ENCODE data around the gene RPP25. TPM values are rescaled to one million over a fixed set of nuclear protein-coding genes. Genes with fewer than 3 reads are reported as not detected.

The RPP25 gene
- total and polyA plus RNA-seq, 4 donors, result 5.6 to 15.1 (median 10.2) TPM

DNA sequence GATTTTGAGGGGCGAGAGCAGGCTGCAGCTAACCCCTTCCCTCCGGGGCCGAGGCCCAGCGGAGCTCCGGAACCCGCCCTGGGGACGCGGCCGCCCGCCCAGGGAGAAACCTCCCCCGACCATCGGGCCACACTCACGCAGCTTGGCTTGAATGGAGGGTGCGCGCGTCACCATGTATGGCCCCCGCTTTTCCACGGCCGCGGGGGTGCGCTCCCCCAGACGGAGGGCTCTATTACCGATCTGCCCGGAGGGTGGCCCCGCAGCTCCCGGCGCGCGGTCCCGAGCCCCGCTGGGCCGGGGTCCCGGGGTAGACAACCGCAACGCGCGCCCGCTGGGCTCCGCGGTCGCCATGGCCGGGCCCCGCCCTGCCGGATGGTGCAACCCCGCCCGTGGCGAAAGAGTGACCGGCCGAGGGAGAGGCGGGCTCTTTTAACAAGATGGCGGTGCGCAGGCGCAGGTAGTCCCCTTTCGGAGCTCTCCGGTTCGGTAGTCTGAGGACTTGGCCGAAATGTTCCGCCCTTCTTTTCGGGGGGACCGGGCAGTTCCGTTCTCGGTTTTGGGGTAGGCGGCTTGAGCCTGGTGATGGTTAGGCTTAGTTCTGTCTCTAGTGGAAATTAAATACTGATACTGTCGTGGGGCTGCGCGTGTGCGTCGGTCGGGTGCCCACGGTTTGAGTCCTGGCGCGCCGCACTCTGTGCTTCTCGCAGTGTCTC, 50.0 kb downstream of the RPP25 start, which contains the start of gene FAM219B:
Gene FAM219B, minus strand, starts transcription at position 402 of the 713 bp plus-strand sequence. Its CDS starts 51 bp downstream, at position 351.
- peak; percentile 70 to 97 (median 84) for DNase-seq (ENCODE audit: low read depth in 4 of 6, low spot score in 6 of 6)
- peaks cover 36% of the 10 kb centered on the region for H3K36me3 ChIP-seq (ENCODE audit: control insufficient read depth, insufficient read depth, low read length)
- peaks cover 25% of the 10 kb centered on the region for H3K4me1 ChIP-seq (ENCODE audit: control insufficient read depth, insufficient read depth, low read length)
- H3K27me3 ChIP-seq (ENCODE audit: control insufficient read depth, insufficient read depth, low read length), result no peaks in the 10 kb centered on the region
- peak within 1 kb of the TSS; percentile 89 for H3K4me3 ChIP-seq (ENCODE audit: low read depth, low read length)
- WGBS (ENCODE audit: insufficient coverage), result under 1% methylated on average over 74 of the region's 74 CpGs
- H3K9me3 ChIP-seq (ENCODE audit: control insufficient read depth, insufficient read depth, low read length), result no peaks in the 10 kb centered on the region
- peak within 1 kb of the TSS; percentile 94 for H3K27ac ChIP-seq (ENCODE audit: low read depth, low read length)

DNA sequence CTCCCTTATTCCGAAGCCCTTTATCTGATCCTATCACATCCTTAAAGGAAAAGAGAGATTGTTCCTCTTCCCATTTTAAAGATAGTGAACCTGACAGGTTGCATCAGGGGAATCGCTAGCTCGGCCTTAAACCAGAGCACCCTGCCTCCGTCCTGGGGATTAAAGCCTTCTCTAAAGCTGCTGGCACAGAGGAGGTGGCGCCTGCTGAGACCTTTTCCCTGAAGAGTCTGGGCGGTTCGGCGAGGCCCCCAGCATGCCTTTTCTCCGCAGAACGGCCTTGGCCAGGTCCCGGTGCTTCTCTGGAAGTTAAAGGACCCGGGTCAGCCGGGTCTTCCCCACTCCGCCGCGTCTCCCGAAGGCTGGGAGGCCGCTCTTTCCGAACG, 50.5 kb downstream of the RPP25 start:
- Histone ChIP-seq H3K4me3 (ENCODE audit: low read depth, low read length) (peak overlapping the region; percentile 89), H3K36me3 (ENCODE audit: control insufficient read depth, insufficient read depth, low read length) (peaks cover 35% of the 10 kb centered on the region), H3K4me1 (ENCODE audit: control insufficient read depth, insufficient read depth, low read length) (peaks cover 25% of the 10 kb centered on the region), H3K27me3 (ENCODE audit: control insufficient read depth, insufficient read depth, low read length) (no peaks in the 10 kb centered on the region), H3K9me3 (ENCODE audit: control insufficient read depth, insufficient read depth, low read length) (no peaks in the 10 kb centered on the region), H3K27ac (ENCODE audit: low read depth, low read length) (peak overlapping the region; percentile 94)
- DNase-seq (ENCODE audit: low read depth in 4 of 6, low spot score in 6 of 6), result peak in 3 of 6 donors; percentile 14 to 76 (median 65)
- 0% methylated on average over 19 of the region's 20 CpGs for WGBS (ENCODE audit: insufficient coverage)

Small RNA genes within 50 kb of the gene (small RNA-seq; reads per million reads assigned to genes)
- not detected for gene RF00019 (ENCODE audit: low replicate concordance)

Other genes starting within 250 kb of the RPP25 start
- under 1 TPM; 0.33 to 0.89 TPM for gene CYP1A1, start 231.2 kb downstream of the RPP25 start, total RNA-seq
- gene CYP1A1, start 231.2 kb downstream of the RPP25 start, polyA plus RNA-seq (ENCODE audit: insufficient read length in 2 of 2), result 1 to 10 TPM; 1.2 to 1.6 TPM
- not detected for gene CYP1A2, start 207.9 kb downstream of the RPP25 start, total RNA-seq
- under 1 TPM in 1 of 2 donors, not detected in 1; 0.29 TPM for gene CYP1A2, start 207.9 kb downstream of the RPP25 start, polyA plus RNA-seq (ENCODE audit: insufficient read length in 2 of 2)
- gene CSK, start 174.7 kb downstream of the RPP25 start, total RNA-seq, result 10 to 100 TPM; 20.1 to 26.6 TPM
- 10 to 100 TPM; 79.2 to 79.4 TPM for gene CSK, start 174.7 kb downstream of the RPP25 start, polyA plus RNA-seq (ENCODE audit: insufficient read length in 2 of 2)
- gene LMAN1L, start 143.9 kb downstream of the RPP25 start, total RNA-seq, result under 1 TPM in 1 of 2 donors, not detected in 1; 0.11 TPM
- gene LMAN1L, start 143.9 kb downstream of the RPP25 start, polyA plus RNA-seq (ENCODE audit: insufficient read length in 2 of 2), result under 1 TPM in 1 of 2 donors, not detected in 1; 0.29 TPM
- under 1 TPM; 0.11 to 0.20 TPM for gene CPLX3, start 130.1 kb downstream of the RPP25 start, total RNA-seq
- under 1 TPM; 0.57 to 0.68 TPM for gene CPLX3, start 130.1 kb downstream of the RPP25 start, polyA plus RNA-seq (ENCODE audit: insufficient read length in 2 of 2)
- gene ULK3, start 113.6 kb downstream of the RPP25 start, total RNA-seq, result 10 to 100 TPM; 35.8 to 41.8 TPM
- gene ULK3, start 113.6 kb downstream of the RPP25 start, polyA plus RNA-seq (ENCODE audit: insufficient read length in 2 of 2), result 10 to 100 TPM; 75.0 to 88.9 TPM
- 10 to 100 TPM; 16.0 to 26.0 TPM for gene SCAMP2, start 83.4 kb downstream of the RPP25 start, total RNA-seq
- gene SCAMP2, start 83.4 kb downstream of the RPP25 start, polyA plus RNA-seq (ENCODE audit: insufficient read length in 2 of 2), result 10 to 100 TPM; 64.9 to 69.4 TPM
- gene MPI, start 66.7 kb downstream of the RPP25 start, total RNA-seq, result 10 to 100 TPM; 38.5 to 64.5 TPM
- gene MPI, start 66.7 kb downstream of the RPP25 start, polyA plus RNA-seq (ENCODE audit: insufficient read length in 2 of 2), result 10 to 100 TPM; 74.7 to 80.7 TPM
- gene FAM219B, start 49.9 kb downstream of the RPP25 start, total RNA-seq, result 100 to 1,000 TPM in 1 of 2 donors, 10 to 100 TPM in 1; 67.0 to 105 TPM
- gene FAM219B, start 49.9 kb downstream of the RPP25 start, polyA plus RNA-seq (ENCODE audit: insufficient read length in 2 of 2), result 10 to 100 TPM; 70.3 to 84.9 TPM
- gene COX5A, start 18.7 kb downstream of the RPP25 start, total RNA-seq, result 100 to 1,000 TPM in 1 of 2 donors, 10 to 100 TPM in 1; 58.1 to 107 TPM
- gene COX5A, start 18.7 kb downstream of the RPP25 start, polyA plus RNA-seq (ENCODE audit: insufficient read length in 2 of 2), result 100 to 1,000 TPM; 343 to 354 TPM
- gene SCAMP5, start 38.8 kb upstream of the RPP25 start, total RNA-seq, result 10 to 100 TPM; 28.4 to 56.0 TPM
- 100 to 1,000 TPM; 151 to 178 TPM for gene SCAMP5, start 38.8 kb upstream of the RPP25 start, polyA plus RNA-seq (ENCODE audit: insufficient read length in 2 of 2)
- 10 to 100 TPM in 1 of 2 donors, 1 to 10 TPM in 1; 6.3 to 12.4 TPM for gene PPCDC, start 66.8 kb upstream of the RPP25 start, total RNA-seq
- 10 to 100 TPM in 1 of 2 donors, 1 to 10 TPM in 1; 6.3 to 10.8 TPM for gene PPCDC, start 66.8 kb upstream of the RPP25 start, polyA plus RNA-seq (ENCODE audit: insufficient read length in 2 of 2)
- 1 to 10 TPM; 2.6 to 8.9 TPM for gene C15orf39, start 245.1 kb upstream of the RPP25 start, total RNA-seq
- gene C15orf39, start 245.1 kb upstream of the RPP25 start, polyA plus RNA-seq (ENCODE audit: insufficient read length in 2 of 2), result 10 to 100 TPM; 11.8 to 15.0 TPM